Activated T-helper 2 cell treated with anti-CD3 and anti-CD28 coated beads, Interferon-gamma antibody, Interleukin-2, Interleukin-4, amounts not matched to agents 10 μg/mL and 5 μg/mL and 100 μg/mL, durations not matched to agents 14 hours and 24 hours and 36 hours (primary cell): ENCODE data around the gene CBX4. TPM values are rescaled to one million over a fixed set of nuclear protein-coding genes. Genes with fewer than 3 reads are reported as not detected.
A peak's percentile ranks its signal among the peaks of the same experiment; 100 is the strongest.

Experiments
- DNase-seq: peaks from one replicate; pipeline ENCODE4 v3.0.0; 2021; ENCODE audit warnings: low spot score
- H3K27ac Mint-ChIP-seq: one replicate; pipeline ENCODE4 v1.8.0; 2021; ENCODE audit warnings: mixed read lengths
- H3K27me3 Mint-ChIP-seq: one replicate; pipeline ENCODE4 v1.8.0; 2021; ENCODE audit warnings: low read depth, mixed read lengths
- H3K36me3 Mint-ChIP-seq: one replicate; pipeline ENCODE4 v1.8.0; 2021; ENCODE audit warnings: low read depth, mixed read lengths
- H3K4me1 Mint-ChIP-seq: one replicate; pipeline ENCODE4 v1.8.0; 2021; ENCODE audit warnings: low read depth, mixed read lengths
- H3K4me3 Mint-ChIP-seq: one replicate; pipeline ENCODE4 v1.8.0; 2021; ENCODE audit warnings: low read depth, mild to moderate bottlenecking, moderate library complexity, mixed read lengths
- H3K9me3 Mint-ChIP-seq: one replicate; pipeline ENCODE4 v1.8.0; 2021; ENCODE audit warnings: mixed read lengths
- intact Hi-C: fragments of 100-400 bp; cut with micrococcal nuclease; formaldehyde crosslinking; loops from one replicate; pipeline ENCODE4 v1.15.1; 2023
- total RNA-seq: library from RNA; stranded (reverse); gene quantifications from 2 replicates; pipeline ENCODE4 v1.2.3, GENCODE V29; 2022

Gene CBX4
- total RNA-seq, 1 donor from 2014 or later: 25.0 TPM

DNA sequence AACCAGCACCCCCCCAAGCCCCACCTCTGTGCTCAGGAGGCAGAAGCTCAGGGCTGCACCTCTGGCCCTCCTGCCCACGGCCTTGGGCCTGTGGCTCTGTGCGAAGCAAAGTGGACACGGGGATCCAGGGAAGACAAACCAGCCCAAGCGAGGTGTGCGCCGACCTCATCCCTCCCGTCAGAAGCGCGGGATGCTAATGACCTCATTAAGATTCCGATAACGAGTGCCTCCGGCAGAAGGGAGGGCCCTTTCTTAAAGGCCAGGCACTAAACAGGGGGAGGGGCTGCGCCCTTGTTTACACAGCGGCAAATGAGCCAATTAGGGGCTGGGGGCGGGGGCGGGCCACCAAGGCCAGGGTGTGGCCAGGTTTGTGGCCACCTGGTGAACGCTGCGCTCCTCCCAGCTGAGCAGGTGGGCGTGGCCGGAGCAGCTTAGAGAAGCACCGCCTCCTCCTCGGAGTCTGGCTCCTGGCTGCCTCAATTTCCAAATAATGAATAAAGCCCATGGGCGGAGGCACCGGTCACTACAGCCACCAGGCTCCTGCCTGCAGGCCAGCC lies 3.2 kb downstream of the CBX4 start:
- Mint-ChIP-seq H3K27ac (no peak overlapping the region), H3K27me3 (peaks cover 8% of the 10 kb centered on the region), H3K4me1 (peaks cover 12% of the 10 kb centered on the region), H3K4me3 (no peak overlapping the region), H3K36me3 (peaks cover 19% of the 10 kb centered on the region), H3K9me3 (no peaks in the 10 kb centered on the region)
- intact Hi-C loops: no loop called here
- DNase-seq: no peak

GRCh38 chr17:79835470-79835899 lies 3.8 kb downstream of the CBX4 start:
- Mint-ChIP-seq H3K4me1 (peaks cover 12% of the 10 kb centered on the region), H3K27ac (no peak overlapping the region), H3K27me3 (peaks cover 6% of the 10 kb centered on the region)

GRCh38 chr17:79834565-79835469 lies 4.4 kb downstream of the CBX4 start:
- intact Hi-C loops: no loop called here
- DNase-seq: peak; percentile 36
- H3K4me3 Mint-ChIP-seq: no peak overlapping the region
- H3K27ac Mint-ChIP-seq: no peak overlapping the region
- peaks cover 12% of the 10 kb centered on the region for H3K4me1 Mint-ChIP-seq
- peaks cover 19% of the 10 kb centered on the region for H3K36me3 Mint-ChIP-seq
- H3K9me3 Mint-ChIP-seq: no peaks in the 10 kb centered on the region
- peaks cover 3% of the 10 kb centered on the region for H3K27me3 Mint-ChIP-seq

More at GRCh38 chr17:79835470-79835899, 3.8 kb downstream of the CBX4 start:
- Mint-ChIP-seq H3K9me3 (no peaks in the 10 kb centered on the region), H3K36me3 (peaks cover 19% of the 10 kb centered on the region), H3K4me3 (no peak overlapping the region)
- intact Hi-C loops: no loop called here
- DNase-seq: no peak

DNA sequence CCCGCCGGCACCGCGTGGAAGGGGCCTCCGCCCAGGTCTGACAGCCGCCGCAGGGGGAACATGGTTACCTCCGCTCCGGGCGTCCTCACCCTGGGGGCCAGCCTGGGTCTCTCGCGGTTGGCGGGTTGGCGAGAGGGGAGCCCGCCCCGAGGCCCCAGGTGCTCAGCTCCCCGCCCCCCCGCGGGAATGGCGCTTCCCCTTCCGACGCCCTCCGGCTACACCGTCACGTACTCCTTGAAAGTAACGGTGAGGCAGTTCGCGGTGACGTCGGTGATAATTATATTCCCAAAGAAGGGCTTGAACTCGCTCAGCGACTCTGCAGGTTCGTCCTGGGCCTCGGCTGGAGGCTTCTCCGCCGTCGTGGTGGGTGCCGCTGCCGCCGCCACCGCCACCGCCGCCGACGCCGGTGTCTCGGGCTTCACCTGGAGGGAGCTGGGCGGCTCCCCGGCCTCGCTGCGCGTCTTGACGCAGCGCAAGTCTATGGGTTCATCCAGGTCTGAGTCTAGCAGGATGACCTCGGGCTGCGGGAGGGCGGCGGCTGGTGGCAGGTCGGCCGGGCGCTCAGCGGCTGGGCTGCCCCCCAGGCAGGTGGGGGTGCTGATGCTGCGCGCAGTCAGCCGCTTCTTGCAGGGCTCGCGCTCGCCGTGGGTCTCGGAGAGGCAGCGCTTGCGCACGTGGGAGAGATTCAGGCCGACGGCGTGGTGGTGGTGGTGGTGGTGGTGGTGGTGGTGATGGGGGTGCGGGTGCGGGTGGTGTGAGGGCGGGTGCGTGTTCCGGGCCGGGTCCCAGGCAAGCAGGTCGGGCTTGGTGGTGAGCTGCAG lies 5.3 kb downstream of the CBX4 start:
- DNase-seq: no peak
- H3K4me3 Mint-ChIP-seq: no peak overlapping the region
- H3K9me3 Mint-ChIP-seq: no peaks in the 10 kb centered on the region
- peaks cover 2% of the 10 kb centered on the region for H3K27me3 Mint-ChIP-seq
- H3K36me3 Mint-ChIP-seq: peaks cover 19% of the 10 kb centered on the region
- H3K27ac Mint-ChIP-seq: no peak overlapping the region
- peaks cover 15% of the 10 kb centered on the region for H3K4me1 Mint-ChIP-seq
- intact Hi-C loops: no loop called here

GRCh38 chr17:79833110-79833450 lies 6.2 kb downstream of the CBX4 start:
- intact Hi-C loops: no loop called here
- Mint-ChIP-seq H3K27me3 (peaks cover 2% of the 10 kb centered on the region), H3K4me1 (peaks cover 17% of the 10 kb centered on the region), H3K27ac (no peak overlapping the region), H3K4me3 (no peak overlapping the region), H3K36me3 (peaks cover 19% of the 10 kb centered on the region), H3K9me3 (no peaks in the 10 kb centered on the region)
- DNase-seq: no peak

- DNase-seq: no peak
- no peak overlapping the region for H3K4me3 Mint-ChIP-seq
Observed at GRCh38 chr17:79832218-79833109, 6.8 kb downstream of the CBX4 start.

GRCh38 chr17:79831265-79832217 lies 7.7 kb downstream of the CBX4 start:
- no peaks in the 10 kb centered on the region for H3K9me3 Mint-ChIP-seq

More at GRCh38 chr17:79832218-79833109, 6.8 kb downstream of the CBX4 start:
- Mint-ChIP-seq H3K4me1 (peaks cover 18% of the 10 kb centered on the region), H3K36me3 (peaks cover 19% of the 10 kb centered on the region), H3K27me3 (peaks cover 2% of the 10 kb centered on the region), H3K9me3 (no peaks in the 10 kb centered on the region), H3K27ac (no peak overlapping the region)
- intact Hi-C loops: no loop called here

DNA sequence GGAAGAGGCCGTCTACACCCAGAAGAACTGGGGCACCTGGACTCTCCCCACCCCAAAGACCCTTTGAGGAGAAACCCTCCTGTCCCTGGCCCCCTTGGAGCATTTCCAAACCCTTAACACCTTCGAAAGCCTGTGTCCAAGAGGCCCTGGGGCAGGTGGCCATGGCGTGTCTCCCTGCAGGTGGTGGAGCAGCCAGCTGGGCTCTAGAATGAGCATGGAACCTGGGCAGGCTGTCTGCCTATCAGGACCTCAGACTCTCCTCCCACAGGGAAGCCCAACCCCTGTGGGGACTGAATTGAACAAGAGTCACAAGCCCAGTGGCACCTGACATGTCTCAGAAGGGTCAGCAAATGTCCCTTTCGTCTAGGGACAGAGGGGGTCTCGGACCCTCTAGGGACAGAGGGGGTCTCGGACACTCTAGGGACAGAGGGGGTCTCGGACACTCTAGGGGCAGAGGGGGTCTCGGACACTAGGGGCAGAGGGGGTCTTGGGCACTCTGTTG lies 8.4 kb downstream of the CBX4 start:
- Mint-ChIP-seq H3K27me3 (peaks cover 2% of the 10 kb centered on the region), H3K4me3 (no peak overlapping the region), H3K4me1 (peaks cover 29% of the 10 kb centered on the region), H3K27ac (no peak overlapping the region), H3K9me3 (no peaks in the 10 kb centered on the region), H3K36me3 (peaks cover 19% of the 10 kb centered on the region)
- intact Hi-C loops: no loop called here
- DNase-seq: no peak

More at GRCh38 chr17:79831265-79832217, 7.7 kb downstream of the CBX4 start:
- Mint-ChIP-seq H3K27me3 (peaks cover 2% of the 10 kb centered on the region), H3K4me1 (peaks cover 22% of the 10 kb centered on the region), H3K36me3 (peaks cover 19% of the 10 kb centered on the region), H3K27ac (no peak overlapping the region), H3K4me3 (no peak overlapping the region)
- intact Hi-C loops: no loop called here
- DNase-seq: no peak

DNA sequence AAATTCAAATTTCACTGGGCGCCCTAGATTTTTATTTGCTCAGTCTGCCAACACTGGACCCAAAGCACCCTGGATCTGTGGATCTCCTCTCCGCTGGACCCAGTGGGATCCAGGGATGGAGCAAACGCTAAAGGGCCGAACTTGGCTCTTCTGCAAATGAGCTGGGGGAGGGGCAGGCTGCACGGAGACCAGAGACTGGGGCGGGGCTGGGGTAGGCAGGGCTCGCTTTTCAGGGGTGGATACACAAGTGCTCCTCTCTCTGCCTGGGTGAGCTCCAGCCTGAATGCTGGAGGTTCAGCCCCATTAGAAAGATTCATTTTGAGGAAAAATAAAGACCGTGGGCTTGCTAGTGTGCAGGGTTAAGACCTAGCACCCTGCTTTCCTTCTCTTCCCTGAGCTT lies 8.9 kb downstream of the CBX4 start:
- H3K36me3 Mint-ChIP-seq: peaks cover 19% of the 10 kb centered on the region
- H3K27me3 Mint-ChIP-seq: peaks cover 2% of the 10 kb centered on the region
- H3K4me1 Mint-ChIP-seq: peaks cover 32% of the 10 kb centered on the region
- no peak overlapping the region for H3K4me3 Mint-ChIP-seq
- H3K27ac Mint-ChIP-seq: no peak overlapping the region
- DNase-seq: no peak
- H3K9me3 Mint-ChIP-seq: no peaks in the 10 kb centered on the region
- intact Hi-C loops: no loop called here

DNA sequence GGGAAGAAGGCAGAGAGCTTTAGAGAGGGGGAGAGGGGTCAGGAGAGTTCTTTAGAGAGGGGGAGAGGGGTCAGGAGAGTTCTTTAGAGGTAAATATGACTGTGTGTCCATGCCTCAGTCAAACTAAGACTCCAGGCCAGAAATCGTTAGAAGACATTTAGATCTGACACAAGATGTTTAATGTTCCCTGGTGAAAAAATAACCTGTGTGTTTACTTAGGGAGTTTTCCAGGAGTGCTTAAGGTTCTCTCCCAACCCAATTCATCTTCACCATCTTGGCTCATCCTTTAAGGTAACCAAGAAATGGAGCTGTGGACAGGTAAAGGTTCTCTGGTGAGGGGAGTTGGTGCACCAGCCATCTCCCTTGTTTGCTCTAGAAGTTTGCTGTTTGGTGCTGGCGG lies 9.8 kb downstream of the CBX4 start:
- no peaks in the 10 kb centered on the region for H3K9me3 Mint-ChIP-seq
- H3K27ac Mint-ChIP-seq: no peak overlapping the region
- DNase-seq: no peak
- peaks cover 30% of the 10 kb centered on the region for H3K4me1 Mint-ChIP-seq
- H3K27me3 Mint-ChIP-seq: peaks cover 4% of the 10 kb centered on the region
- H3K4me3 Mint-ChIP-seq: no peak overlapping the region
- peaks cover 10% of the 10 kb centered on the region for H3K36me3 Mint-ChIP-seq
- intact Hi-C loops: no loop called here

- Mint-ChIP-seq H3K4me1 (peaks cover 30% of the 10 kb centered on the region), H3K4me3 (no peak overlapping the region), H3K27ac (no peak overlapping the region), H3K36me3 (peaks cover 8% of the 10 kb centered on the region), H3K27me3 (peaks cover 5% of the 10 kb centered on the region), H3K9me3 (no peaks in the 10 kb centered on the region)
- intact Hi-C loops: no loop called here
- DNase-seq: no peak
Observed at GRCh38 chr17:79829004-79829403, 10.2 kb downstream of the CBX4 start.
